GM04504 (cell line): ENCODE measurements around the gene PCDHB13.
A peak's percentile ranks its signal among the peaks of the same experiment; 100 is the strongest.
"Not testable (repeated sequence)": the region's sequence is repeated elsewhere in the genome, so short reads cannot be mapped to it uniquely, and the experiment has no call there.

Experiments
- DNase-seq: peaks from one replicate; pipeline ENCODE4 v3.0.0-alpha.2; 2012; ENCODE audit warnings: low read depth

Gene PCDHB13

GRCh38 chr5:141213656-141214339, at the start of gene PCDHB13:
Gene PCDHB13 (plus strand): TSS chr5:141213919. CDS start chr5:141214124, 205 bp downstream.
- not testable (repeated sequence) for DNase-seq

GRCh38 chr5:141172381-141173204, 41.1 kb upstream of the PCDHB13 start, which contains the start of gene PCDHB7:
Gene PCDHB7 (plus strand): TSS chr5:141172644. CDS start chr5:141172836, 192 bp downstream.
- DNase-seq = no peak

DNA sequence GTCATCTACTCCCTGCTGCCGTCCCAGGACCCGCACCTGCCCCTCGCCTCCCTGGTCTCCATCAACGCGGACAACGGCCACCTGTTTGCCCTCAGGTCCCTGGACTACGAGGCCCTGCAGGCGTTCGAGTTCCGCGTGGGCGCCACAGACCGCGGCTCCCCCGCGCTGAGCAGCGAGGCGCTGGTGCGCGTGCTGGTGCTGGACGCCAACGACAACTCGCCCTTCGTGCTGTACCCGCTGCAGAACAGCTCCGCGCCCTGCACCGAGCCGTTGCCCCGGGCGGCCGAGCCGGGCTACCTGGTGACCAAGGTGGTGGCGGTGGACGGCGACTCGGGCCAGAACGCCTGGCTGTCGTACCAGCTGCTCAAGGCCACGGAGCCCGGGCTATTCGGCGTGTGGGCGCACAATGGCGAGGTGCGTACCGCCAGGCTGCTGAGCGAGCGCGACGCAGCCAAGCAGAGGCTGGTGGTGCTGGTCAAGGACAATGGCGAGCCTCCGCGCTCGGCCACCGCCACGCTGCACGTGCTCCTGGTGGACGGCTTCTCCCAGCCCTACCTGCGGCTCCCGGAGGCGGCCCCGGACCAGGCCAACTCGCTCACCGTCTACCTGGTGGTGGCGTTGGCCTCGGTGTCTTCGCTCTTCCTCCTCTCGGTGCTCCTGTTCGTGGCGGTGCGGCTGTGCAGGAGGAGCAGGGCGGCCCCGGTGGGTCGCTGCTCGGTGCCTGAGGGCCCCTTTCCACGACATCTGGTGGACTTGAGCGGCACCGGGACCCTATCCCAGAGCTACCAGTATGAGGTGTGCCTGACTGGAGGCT, 39.2 kb upstream of the PCDHB13 start:
- DNase-seq = not testable (repeated sequence)

- DNase-seq = no peak
Measured at GRCh38 chr5:141175933-141176332, 37.8 kb upstream of the PCDHB13 start.

- not testable (repeated sequence) for DNase-seq
Measured at GRCh38 chr5:141177577-141178191, 36.0 kb upstream of the PCDHB13 start, which contains the start of gene PCDHB8. Gene PCDHB8 (plus strand): TSS chr5:141177790. CDS start chr5:141178035, 245 bp downstream.

DNA sequence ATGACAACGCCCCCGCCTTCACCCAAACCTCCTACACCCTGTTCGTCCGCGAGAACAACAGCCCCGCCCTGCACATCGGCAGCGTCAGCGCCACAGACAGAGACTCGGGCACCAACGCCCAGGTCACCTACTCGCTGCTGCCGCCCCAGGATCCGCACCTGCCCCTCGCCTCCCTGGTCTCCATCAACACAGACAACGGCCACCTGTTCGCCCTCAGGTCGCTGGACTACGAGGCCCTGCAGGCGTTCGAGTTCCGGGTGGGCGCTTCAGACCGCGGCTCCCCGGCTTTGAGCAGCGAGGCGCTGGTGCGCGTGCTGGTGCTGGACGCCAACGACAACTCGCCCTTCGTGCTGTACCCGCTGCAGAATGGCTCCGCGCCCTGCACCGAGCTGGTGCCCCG, 34.3 kb upstream of the PCDHB13 start:
- DNase-seq = not testable (repeated sequence)

GRCh38 chr5:141179876-141180275, 33.8 kb upstream of the PCDHB13 start:
- not testable (repeated sequence) for DNase-seq

- DNase-seq = no peak
Measured at GRCh38 chr5:141180313-141180712, 33.4 kb upstream of the PCDHB13 start.

DNA sequence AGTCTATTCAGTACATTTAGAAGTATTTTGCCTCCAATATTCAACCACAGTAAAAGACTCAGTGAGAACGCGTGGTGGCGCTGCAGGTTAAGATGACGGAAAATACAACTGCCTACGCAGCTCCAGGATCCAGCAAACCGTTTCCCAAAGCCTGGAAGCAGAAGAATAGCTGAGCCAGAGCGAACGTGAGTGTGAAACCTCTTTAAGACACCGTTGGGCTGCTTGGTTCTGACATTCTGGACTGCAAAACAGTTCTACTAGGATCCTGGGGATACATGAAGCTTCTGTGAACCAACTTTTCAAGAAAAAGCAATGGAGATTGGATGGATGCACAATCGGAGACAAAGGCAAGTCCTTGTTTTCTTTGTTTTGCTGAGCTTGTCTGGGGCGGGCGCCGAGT, 31.5 kb upstream of the PCDHB13 start, which contains the start of gene PCDHB16:
PCDHB16 (plus strand) TSS at position 140 of the 400 bp plus-strand sequence; CDS start at position 313, 173 bp downstream.
- DNase-seq = peak; percentile 10

DNA sequence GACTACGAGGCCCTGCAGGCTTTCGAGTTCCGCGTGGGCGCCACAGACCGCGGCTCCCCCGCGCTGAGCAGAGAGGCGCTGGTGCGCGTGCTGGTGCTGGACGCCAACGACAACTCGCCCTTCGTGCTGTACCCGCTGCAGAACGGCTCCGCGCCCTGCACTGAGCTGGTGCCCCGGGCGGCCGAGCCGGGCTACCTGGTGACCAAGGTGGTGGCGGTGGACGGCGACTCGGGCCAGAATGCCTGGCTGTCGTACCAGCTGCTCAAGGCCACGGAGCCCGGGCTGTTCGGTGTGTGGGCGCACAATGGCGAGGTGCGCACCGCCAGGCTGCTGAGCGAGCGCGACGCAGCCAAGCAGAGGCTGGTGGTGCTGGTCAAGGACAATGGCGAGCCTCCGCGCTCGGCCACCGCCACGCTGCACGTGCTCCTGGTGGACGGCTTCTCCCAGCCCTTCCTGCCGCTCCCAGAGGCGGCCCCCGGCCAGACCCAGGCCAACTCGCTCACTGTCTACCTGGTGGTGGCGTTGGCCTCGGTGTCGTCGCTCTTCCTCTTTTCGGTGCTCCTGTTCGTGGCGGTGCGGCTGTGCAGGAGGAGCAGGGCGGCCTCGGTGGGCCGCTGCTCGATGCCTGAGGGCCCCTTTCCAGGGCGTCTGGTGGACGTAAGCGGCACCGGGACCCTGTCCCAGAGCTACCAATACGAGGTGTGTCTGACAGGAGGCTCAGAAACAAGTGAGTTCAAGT, 29.4 kb upstream of the PCDHB13 start:
- DNase-seq = not testable (repeated sequence)

DNA sequence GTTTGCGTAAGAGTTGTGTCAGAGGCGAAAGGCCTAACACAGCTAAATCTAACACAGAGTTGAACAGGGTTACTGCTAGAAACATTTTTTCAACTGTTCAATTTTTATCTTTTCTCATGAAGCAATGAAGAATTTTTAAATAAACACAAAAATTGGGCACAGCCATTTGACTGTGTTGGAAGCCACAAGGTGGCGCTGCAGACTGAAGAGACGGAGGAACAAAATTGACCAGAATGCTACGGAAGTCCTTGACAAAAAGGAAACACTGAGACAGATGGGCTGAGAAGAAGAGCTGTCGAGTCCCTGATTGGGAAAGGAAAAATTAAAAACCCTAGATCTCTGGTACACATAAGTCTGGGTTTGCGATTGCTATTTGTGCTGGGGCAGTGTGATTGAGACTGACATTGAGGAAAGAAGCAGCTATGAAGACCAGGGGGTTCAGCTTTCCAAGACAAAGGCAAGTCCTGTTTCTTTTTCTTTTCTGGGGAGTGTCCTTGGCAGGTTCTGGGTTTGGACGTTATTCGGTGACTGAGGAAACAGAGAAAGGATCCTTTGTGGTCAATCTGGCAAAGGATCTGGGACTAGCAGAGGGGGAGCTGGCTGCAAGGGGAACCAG, 26.7 kb upstream of the PCDHB13 start, which contains the start of gene PCDHB9:
PCDHB9 (plus strand) TSS at position 265 of the 616 bp plus-strand sequence; CDS start at position 423, 158 bp downstream.
- no peak for DNase-seq

DNA sequence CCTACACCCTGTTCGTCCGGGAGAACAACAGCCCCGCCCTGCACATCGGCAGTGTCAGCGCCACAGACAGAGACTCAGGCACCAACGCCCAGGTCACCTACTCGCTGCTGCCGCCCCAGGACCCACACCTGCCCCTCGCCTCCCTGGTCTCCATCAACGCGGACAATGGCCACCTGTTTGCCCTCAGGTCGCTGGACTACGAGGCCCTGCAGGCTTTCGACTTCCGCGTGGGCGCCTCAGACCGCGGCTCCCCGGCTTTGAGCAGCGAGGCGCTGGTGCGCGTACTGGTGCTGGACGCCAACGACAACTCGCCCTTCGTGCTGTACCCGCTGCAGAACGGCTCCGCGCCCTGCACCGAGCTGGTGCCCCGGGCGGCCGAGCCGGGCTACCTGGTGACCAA, 25.0 kb upstream of the PCDHB13 start:
- not testable (repeated sequence) for DNase-seq

DNA sequence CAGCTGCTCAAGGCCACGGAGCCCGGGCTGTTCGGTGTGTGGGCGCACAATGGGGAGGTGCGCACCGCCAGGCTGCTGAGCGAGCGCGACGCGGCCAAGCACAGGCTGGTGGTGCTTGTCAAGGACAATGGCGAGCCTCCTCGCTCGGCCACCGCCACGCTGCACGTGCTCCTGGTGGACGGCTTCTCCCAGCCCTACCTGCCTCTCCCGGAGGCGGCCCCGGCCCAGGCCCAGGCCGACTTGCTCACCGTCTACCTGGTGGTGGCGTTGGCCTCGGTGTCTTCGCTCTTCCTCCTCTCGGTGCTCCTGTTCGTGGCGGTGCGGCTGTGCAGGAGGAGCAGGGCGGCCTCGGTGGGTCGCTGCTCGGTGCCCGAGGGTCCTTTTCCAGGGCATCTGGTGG, 24.6 kb upstream of the PCDHB13 start:
- not testable (repeated sequence) for DNase-seq

DNA sequence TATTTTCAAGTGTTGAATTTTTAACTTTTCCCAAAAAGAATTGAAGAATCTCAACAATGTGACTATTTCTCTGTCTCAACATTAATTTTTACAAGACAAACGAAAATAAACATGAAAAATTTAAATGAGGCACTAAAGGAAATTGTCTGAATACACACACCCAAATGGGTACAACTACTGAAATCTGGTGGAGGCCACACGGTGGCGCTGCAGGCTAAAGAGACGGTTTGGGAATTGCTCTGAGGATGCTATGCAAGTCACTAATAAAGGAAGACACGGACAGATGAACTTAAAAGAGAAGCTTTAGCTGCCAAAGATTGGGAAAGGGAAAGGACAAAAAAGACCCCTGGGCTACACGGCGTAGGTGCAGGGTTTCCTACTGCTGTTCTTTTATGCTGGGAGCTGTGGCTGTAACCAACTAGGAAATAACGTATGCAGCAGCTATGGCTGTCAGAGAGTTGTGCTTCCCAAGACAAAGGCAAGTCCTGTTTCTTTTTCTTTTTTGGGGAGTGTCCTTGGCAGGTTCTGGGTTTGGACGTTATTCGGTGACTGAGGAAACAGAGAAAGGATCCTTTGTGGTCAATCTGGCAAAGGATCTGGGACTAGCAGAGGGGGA, 21.5 kb upstream of the PCDHB13 start, which contains the start of gene PCDHB10:
PCDHB10 (plus strand) TSS at position 244 of the 616 bp plus-strand sequence; CDS start at position 444, 200 bp downstream.
- no peak for DNase-seq

- not testable (repeated sequence) for DNase-seq
Measured at GRCh38 chr5:141194332-141194731, 19.4 kb upstream of the PCDHB13 start.

DNA sequence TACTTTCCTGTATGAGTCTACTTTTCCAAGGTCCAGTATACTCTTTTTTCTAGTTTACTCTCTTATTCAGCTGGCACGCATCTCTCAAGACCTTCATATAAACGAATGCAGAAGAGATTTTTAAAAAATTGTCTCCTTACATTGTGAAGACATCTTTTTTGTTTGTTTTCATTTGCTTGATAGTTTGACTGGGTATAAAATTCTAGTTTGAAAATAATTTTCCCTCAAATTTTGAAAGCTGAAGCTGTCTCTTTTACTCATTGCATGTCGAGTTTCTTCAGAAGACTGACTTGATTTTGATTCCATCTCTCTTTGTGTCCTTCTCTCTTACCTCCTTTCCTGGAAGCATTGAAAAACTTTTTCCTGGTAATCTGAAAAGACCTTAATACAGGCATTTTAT, 17.4 kb upstream of the PCDHB13 start:
- no peak for DNase-seq

GRCh38 chr5:141199359-141200235, 14.1 kb upstream of the PCDHB13 start, which contains the start of gene PCDHB11:
Gene PCDHB11 (plus strand): TSS chr5:141199627. CDS start chr5:141199775, 148 bp downstream.
- no peak for DNase-seq

DNA sequence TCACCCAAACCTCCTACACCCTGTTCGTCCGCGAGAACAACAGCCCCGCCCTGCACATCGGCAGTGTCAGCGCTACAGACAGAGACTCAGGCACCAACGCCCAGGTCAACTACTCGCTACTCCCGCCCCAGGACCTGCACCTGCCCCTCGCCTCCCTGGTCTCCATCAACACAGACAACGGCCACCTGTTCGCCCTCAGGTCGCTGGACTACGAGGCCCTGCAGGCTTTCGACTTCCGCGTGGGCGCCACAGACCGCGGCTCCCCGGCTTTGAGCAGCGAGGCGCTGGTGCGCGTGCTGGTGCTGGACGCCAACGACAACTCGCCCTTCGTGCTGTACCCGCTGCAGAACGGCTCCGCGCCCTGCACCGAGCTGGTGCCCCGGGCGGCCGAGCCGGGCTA, 12.6 kb upstream of the PCDHB13 start:
- not testable (repeated sequence) for DNase-seq
